Posterior cingulate gyrus (tissue), 11 donors: ENCODE data around the gene PFKFB3.
"Not testable (repeated sequence)": the region's sequence is repeated elsewhere in the genome, so short reads cannot be mapped to it uniquely, and the experiment has no call there.

ENCODE experiments used
- DNase-seq, 10 donors: peaks; one replicate each; pipeline versions ENCODE4 v3.0.0 to v3.0.0-alpha.2; 2020 to 2021; ENCODE audit warnings: mixed read lengths in 3 of 10
- intact Hi-C: fragments of 100-400 bp; cut with DNase I; formaldehyde crosslinking; loops from one replicate; pipeline ENCODE4 v1.15.1; 2023

The PFKFB3 gene

DNA sequence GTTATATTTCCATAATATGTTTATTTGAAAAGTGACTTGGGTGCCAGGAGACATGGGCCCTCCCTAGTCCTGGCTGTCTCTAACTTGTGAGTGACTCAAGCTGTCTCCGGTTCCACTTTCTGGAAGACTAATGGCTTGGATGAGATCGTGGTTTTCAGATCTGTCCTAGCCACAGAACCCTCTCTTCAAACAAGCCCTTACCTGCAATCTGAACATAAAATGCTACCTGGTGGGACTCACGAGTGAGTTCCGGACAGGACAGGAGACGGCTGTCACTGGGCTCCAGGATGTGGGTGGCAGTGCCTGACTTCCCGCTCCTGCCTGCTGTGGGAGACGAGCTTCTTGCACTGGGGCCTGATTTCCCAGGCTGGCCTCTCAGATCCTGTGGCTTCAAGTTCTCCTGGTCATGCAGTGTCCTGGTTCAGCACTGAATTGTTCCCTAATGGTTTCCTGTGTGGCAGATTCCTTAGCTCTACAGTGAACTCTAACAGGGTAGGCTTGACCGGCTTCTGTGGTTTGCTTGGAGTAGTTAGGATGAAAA, 26.0 kb upstream of the PFKFB3 start:
- intact Hi-C loops: no loop called here
- DNase-seq: peak in 1 of 10 donors; percentile 77

DNA sequence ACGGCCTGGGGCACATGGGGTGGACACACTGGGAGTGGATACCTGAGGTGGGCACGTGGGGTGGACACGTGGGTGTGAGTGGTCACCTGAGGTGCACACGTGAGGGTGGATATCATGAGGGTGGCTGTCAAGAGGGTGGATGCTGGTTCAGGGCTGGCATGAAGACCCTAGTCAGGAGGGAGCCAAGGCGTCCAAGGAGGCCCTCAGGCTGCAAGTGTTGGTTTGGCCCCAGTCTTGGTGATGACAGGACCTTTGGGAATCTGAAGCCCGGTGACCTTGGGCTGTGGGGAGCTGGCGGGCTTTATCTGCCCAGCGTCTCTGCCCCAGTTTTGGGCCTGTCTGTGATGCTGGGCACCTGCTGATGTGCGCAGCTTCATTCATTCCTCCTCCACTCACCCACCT, 24.9 kb upstream of the PFKFB3 start:
- intact Hi-C loops: no loop called here
- DNase-seq: peak in 1 of 10 donors; percentile 73

GRCh38 chr10:6178581-6178980, 24.2 kb upstream of the PFKFB3 start:
- intact Hi-C loops: no loop called here
- peak in 1 of 10 donors; percentile 63 for DNase-seq

DNA sequence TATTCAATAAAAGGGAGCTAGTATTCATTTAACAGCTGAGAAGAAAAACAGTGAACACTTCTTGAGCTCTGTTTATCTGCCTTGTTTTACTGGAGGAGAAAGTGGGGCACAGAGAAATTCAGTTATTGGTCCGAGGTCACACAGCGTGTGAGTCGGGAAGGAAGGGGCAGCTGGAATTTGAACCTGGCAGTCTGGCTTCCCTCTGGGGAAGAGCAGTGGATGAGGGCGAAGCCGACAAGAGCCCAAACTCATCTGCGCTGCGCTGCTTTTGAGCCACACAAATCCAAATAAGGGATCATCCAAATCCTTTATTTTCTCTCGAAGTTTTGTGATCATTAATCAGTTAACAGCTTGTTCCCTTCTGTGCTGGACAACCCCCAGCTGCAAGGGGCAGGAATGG, 23.7 kb upstream of the PFKFB3 start:
- intact Hi-C loops: no loop called here
- DNase-seq: peak in 1 of 10 donors; percentile 38

- peak in 1 of 10 donors; percentile 24 for DNase-seq
- intact Hi-C loops: no loop called here
Measured at GRCh38 chr10:6180480-6181110, 22.1 kb upstream of the PFKFB3 start.

GRCh38 chr10:6181249-6181648, 21.5 kb upstream of the PFKFB3 start:
- intact Hi-C loops: no loop called here
- no peak for DNase-seq

DNA sequence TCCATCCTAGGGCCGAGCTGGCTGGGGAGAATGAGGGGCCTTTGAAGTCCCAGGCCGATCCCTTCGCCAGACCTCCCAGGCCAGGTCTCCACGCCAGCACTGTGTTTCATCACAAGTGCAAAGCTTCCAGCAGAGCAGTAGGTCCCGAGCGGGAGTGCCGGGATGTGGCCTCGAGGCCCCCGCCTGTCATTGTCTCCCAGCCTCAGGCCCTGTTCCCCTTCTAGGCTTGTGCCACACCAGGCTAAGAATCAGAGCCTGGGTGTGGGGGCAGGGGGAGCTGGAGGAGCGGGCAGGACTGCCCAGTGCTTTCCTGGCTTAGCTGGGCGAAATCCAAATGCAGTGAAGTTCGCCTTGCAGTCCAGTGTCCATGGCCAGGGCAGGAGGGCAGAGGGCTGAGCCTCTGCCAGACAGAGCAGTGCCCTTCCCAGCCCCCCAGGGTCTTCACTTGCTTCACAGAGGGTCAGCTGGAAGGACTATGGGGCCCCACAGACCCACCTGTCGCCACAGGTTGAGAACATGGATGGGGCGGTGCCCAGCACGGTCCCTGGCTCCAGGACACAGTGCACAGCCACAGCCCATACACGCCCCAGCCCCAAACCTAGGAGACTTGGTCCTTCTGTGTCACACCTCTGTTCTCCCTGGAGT, 20.2 kb upstream of the PFKFB3 start:
- DNase-seq: peak in 1 of 10 donors; percentile 78
- intact Hi-C loops: no loop called here

- intact Hi-C loops: no loop called here
- peak in 1 of 10 donors; percentile 55 for DNase-seq
Measured at GRCh38 chr10:6185039-6185716, 17.6 kb upstream of the PFKFB3 start.

- DNase-seq: peak in 2 of 10 donors; percentile 40 to 83
- intact Hi-C loops: no loop called here
Measured at GRCh38 chr10:6186894-6187256, 15.9 kb upstream of the PFKFB3 start.

- DNase-seq: no peak
- intact Hi-C loops: no loop called here
Measured at GRCh38 chr10:6187278-6187677, 15.5 kb upstream of the PFKFB3 start.

DNA sequence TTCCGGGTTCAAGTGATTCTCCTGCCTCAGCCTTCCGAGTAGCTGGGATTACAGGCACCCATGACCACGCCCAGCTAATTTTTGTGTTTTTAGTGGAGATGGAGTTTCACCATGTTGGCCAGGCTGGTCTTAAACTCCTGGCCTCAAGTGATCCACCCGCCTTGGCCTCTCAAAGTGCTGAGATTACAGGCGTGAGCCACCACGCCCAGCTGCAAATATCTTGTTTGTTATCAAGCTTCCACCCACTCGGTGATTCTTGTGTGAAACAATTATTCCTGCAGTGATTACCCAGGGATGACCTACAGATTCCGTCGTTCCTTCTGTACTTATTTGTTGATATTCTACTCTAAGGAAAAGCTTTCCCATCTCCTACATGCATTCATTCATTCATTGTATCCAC, 12.7 kb upstream of the PFKFB3 start:
- intact Hi-C loops, DNase-seq: not testable (repeated sequence)

DNA sequence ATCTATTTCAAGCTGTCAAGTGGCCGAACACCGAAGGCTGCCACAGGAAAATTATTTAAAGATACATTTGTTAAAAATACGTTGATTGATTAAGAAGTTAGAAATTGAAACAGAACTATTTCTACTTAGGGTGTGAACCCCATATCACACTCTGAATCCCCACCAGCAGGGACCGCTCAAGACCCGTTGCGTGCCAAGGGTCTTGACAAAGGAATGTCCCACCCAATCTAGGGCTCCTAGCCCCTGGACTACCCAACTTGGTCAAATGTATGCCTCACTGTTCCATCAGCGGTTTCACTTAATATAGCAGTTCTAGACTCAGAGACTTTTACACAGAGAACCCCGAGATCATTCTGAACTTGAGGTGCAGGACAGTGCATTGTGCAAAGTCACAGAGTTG, 11.6 kb upstream of the PFKFB3 start:
- peak in 1 of 10 donors; percentile 37 for DNase-seq

DNA sequence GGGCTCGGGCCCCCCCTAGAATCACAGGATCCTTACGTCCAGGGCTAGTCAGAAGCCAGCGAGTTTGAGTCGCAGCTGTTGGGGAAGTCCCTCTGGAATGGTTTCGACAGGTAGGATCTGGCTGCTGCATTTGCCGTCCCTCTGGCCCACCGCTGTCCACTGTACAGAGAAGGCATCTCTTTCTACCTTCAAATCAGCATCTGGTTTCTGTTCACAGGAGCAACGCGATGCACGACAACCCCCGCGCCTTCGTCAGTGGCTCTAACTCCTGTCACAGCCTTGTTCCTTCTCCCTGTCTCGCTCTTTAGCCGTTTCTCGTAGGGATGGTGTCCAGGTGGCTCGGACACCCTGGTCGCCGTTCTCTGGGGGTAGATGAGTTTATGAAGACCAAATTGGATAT, 11.2 kb upstream of the PFKFB3 start:
- peak in 2 of 10 donors; percentile 72 to 81 for DNase-seq
- intact Hi-C loops: no loop called here

More for the DNA sequence above, 11.6 kb upstream of the PFKFB3 start:
- intact Hi-C loops: no loop called here

- DNase-seq, intact Hi-C loops: not testable (repeated sequence)
Measured at GRCh38 chr10:6193342-6193741, 9.4 kb upstream of the PFKFB3 start.

GRCh38 chr10:6194311-6194710, 8.4 kb upstream of the PFKFB3 start:
- intact Hi-C loops: no loop called here
- DNase-seq: peak in 1 of 10 donors; percentile 16

- peak in 1 of 10 donors; percentile 27 for DNase-seq
Measured at GRCh38 chr10:6195376-6195775, 7.4 kb upstream of the PFKFB3 start.

DNA sequence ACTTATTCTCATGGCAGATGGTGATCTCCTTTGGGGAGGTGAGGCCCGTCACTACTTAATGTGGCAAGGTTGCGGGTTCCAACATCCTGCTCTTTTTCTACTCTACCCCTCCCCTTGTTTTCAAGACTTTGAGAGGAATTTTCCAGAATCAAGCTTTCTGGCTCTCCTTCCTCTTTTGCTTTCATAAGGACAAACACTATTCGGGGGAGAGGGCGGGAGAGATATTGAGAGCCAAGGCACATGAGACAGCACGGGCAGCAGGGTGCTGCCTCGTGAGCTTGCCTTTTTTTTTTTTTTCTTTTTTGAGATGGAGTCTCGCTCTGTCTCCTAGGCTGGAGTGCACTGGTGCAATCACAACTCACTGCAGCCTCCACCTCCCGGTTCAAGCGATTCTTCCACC, 6.9 kb upstream of the PFKFB3 start:
- intact Hi-C loops: no loop called here
- DNase-seq: peak in 1 of 10 donors; percentile 65

More at GRCh38 chr10:6195376-6195775, 7.4 kb upstream of the PFKFB3 start:
- intact Hi-C loops: no loop called here

DNA sequence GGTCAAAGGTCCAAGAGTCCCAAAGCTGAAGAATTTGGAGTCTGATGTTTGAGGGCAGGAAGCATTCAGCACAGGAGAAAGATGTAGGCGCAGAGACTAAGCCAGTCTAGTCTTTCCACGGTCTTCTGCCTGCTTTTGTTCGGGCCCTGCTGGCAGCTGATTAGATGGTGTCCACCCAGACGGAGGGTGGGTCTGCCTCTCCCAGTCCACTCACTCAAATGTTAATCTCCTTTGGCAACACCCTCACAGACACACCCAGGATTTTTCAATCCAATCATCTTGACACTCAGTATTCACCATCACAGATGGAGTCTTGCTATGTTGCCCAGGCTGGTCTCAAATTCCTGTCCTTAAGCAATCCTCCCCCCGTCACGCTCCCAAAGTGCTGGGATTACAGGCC, 6.2 kb upstream of the PFKFB3 start:
- intact Hi-C loops, DNase-seq: not testable (repeated sequence)

DNA sequence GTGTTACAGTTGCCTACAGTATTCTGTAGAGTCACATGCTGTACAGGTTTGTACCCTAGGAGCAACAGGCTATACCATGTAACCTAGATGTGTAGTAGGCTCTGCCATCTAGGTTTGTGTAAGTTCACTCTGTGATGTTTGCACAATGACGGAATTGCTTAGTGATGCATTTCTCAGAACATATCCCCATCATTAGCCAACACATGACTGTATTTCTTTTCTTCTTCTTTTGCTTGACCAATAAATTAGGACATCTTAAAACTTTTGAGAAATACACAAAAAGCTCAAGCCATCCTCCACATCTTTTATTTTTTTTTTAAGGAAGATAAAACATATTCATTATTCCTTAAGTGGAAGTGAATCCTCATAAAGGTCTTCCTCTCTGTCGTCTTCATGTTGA, 5.4 kb upstream of the PFKFB3 start:
- intact Hi-C loops: no loop called here
- no peak for DNase-seq

GRCh38 chr10:6198171-6198570, 4.6 kb upstream of the PFKFB3 start:
- intact Hi-C loops: no loop called here
- peak in 1 of 10 donors; percentile 15 for DNase-seq

- peak in 1 of 10 donors; percentile 18 for DNase-seq
- intact Hi-C loops: no loop called here
Measured at GRCh38 chr10:6199131-6199733, 3.5 kb upstream of the PFKFB3 start.
